ENCODE data around the gene MYO1G. TPM values are rescaled to one million over a fixed set of nuclear protein-coding genes. Genes with fewer than 3 reads are reported as not detected.
A peak's percentile ranks its signal among the peaks of the same experiment; 100 is the strongest.

The MYO1G gene
- total RNA-seq, 2 experiments from 2014 or later: 391 to 406 TPM

- DNase-seq: no peak
- Mint-ChIP-seq H3K4me1 (ENCODE audit: low read depth) (peaks cover 17% of the 10 kb centered on the region), H3K36me3 (ENCODE audit: low read depth) (peaks cover 70% of the 10 kb centered on the region), H3K27ac (peak overlapping the region; percentile 18), H3K27me3 (ENCODE audit: low read depth) (no peaks in the 10 kb centered on the region), H3K4me3 (no peak overlapping the region), H3K9me3 (no peaks in the 10 kb centered on the region)
- CTCF ChIA-PET: interaction anchor here (2.6 kb wide), 1 partner anchor 167 kb away, joined by 9 read pairs; no protein-coding TSS in a partner anchor
- intact Hi-C loops (cut with micrococcal nuclease): no loop called here
Observed at GRCh38 chr7:44969049-44969700, 9.6 kb downstream of the MYO1G start.

- Mint-ChIP-seq H3K27ac (peak overlapping the region; percentile 11), H3K4me1 (ENCODE audit: low read depth) (peaks cover 10% of the 10 kb centered on the region), H3K9me3 (no peaks in the 10 kb centered on the region), H3K27me3 (ENCODE audit: low read depth) (no peaks in the 10 kb centered on the region), H3K36me3 (ENCODE audit: low read depth) (peaks cover 68% of the 10 kb centered on the region), H3K4me3 (no peak overlapping the region)
- no peak for DNase-seq
- CTCF ChIA-PET: no interaction called here
- intact Hi-C loops (cut with micrococcal nuclease): no loop called here
Observed at GRCh38 chr7:44967571-44968446, 11.0 kb downstream of the MYO1G start.

- DNase-seq: no peak
- Mint-ChIP-seq H3K4me1 (ENCODE audit: low read depth) (peaks cover 6% of the 10 kb centered on the region), H3K27ac (peak overlapping the region; percentile 50), H3K27me3 (ENCODE audit: low read depth) (no peaks in the 10 kb centered on the region), H3K36me3 (ENCODE audit: low read depth) (peaks cover 59% of the 10 kb centered on the region), H3K4me3 (no peak overlapping the region), H3K9me3 (no peaks in the 10 kb centered on the region)
- CTCF ChIA-PET: no interaction called here
- intact Hi-C loops (cut with micrococcal nuclease): no loop called here
Observed at GRCh38 chr7:44966731-44967538, 11.9 kb downstream of the MYO1G start.

- CTCF ChIA-PET: interaction anchor here (0.8 to 1.5 kb wide), 2 partner anchors 8 to 25 kb away, joined by 3 to 8 read pairs; no protein-coding TSS in a partner anchor
- no peak overlapping the region for H3K4me3 Mint-ChIP-seq
- no peaks in the 10 kb centered on the region for H3K27me3 Mint-ChIP-seq (ENCODE audit: low read depth)
- intact Hi-C loops (cut with micrococcal nuclease): no loop called here
- peak; percentile 21 for DNase-seq
- no peaks in the 10 kb centered on the region for H3K9me3 Mint-ChIP-seq
- peak overlapping the region; percentile 39 for H3K27ac Mint-ChIP-seq
- peaks cover 55% of the 10 kb centered on the region for H3K36me3 Mint-ChIP-seq (ENCODE audit: low read depth)
- H3K4me1 Mint-ChIP-seq (ENCODE audit: low read depth): peaks cover 3% of the 10 kb centered on the region
Observed at GRCh38 chr7:44965937-44966730, 12.7 kb downstream of the MYO1G start.

- CTCF ChIA-PET: interaction anchor here (0.8 to 1.5 kb wide), 3 partner anchors 9 to 172 kb away, joined by 3 to 8 read pairs (median 4); no protein-coding TSS in a partner anchor
- Mint-ChIP-seq H3K27ac (peak overlapping the region; percentile 39), H3K4me1 (ENCODE audit: low read depth) (peaks cover 5% of the 10 kb centered on the region), H3K4me3 (no peak overlapping the region), H3K36me3 (ENCODE audit: low read depth) (peaks cover 54% of the 10 kb centered on the region), H3K27me3 (ENCODE audit: low read depth) (no peaks in the 10 kb centered on the region), H3K9me3 (no peaks in the 10 kb centered on the region)
- DNase-seq: peak; percentile 20
- intact Hi-C loops (cut with micrococcal nuclease): no loop called here
Observed at GRCh38 chr7:44965441-44965903, 13.3 kb downstream of the MYO1G start.

- Mint-ChIP-seq H3K27me3 (ENCODE audit: low read depth) (no peaks in the 10 kb centered on the region), H3K9me3 (no peaks in the 10 kb centered on the region), H3K4me3 (no peak overlapping the region), H3K36me3 (ENCODE audit: low read depth) (peaks cover 54% of the 10 kb centered on the region), H3K4me1 (ENCODE audit: low read depth) (peaks cover 10% of the 10 kb centered on the region), H3K27ac (peak overlapping the region; percentile 39)
- peak; percentile 15 for DNase-seq
- intact Hi-C loops (cut with micrococcal nuclease): no loop called here
- CTCF ChIA-PET: interaction anchor here (0.7 to 1.5 kb wide), 5 partner anchors 8 to 173 kb away, joined by 3 to 8 read pairs (median 4); no protein-coding TSS in a partner anchor
Observed at GRCh38 chr7:44964831-44965440, 13.9 kb downstream of the MYO1G start.

- H3K4me3 Mint-ChIP-seq: no peak overlapping the region
- peaks cover 15% of the 10 kb centered on the region for H3K4me1 Mint-ChIP-seq (ENCODE audit: low read depth)
- intact Hi-C loops (cut with micrococcal nuclease): no loop called here
- H3K27ac Mint-ChIP-seq: no peak overlapping the region
- H3K36me3 Mint-ChIP-seq (ENCODE audit: low read depth): peaks cover 53% of the 10 kb centered on the region
- H3K27me3 Mint-ChIP-seq (ENCODE audit: low read depth): no peaks in the 10 kb centered on the region
- CTCF ChIA-PET: interaction anchor here (0.7 to 1.3 kb wide), 4 partner anchors 8 to 173 kb away, joined by 3 to 6 read pairs (median 4); no protein-coding TSS in a partner anchor
- H3K9me3 Mint-ChIP-seq: no peaks in the 10 kb centered on the region
- DNase-seq: peak; percentile 39
Observed at GRCh38 chr7:44964384-44964830, 14.4 kb downstream of the MYO1G start.

- intact Hi-C loops (cut with micrococcal nuclease): no loop called here
- no peak overlapping the region for H3K27ac Mint-ChIP-seq
Observed at GRCh38 chr7:44963364-44964290, 15.2 kb downstream of the MYO1G start.

GRCh38 chr7:44962483-44963251 lies 16.1 kb downstream of the MYO1G start:
- H3K9me3 Mint-ChIP-seq: no peaks in the 10 kb centered on the region
- H3K4me1 Mint-ChIP-seq (ENCODE audit: low read depth): peaks cover 20% of the 10 kb centered on the region
- H3K4me3 Mint-ChIP-seq: no peak overlapping the region
- no peaks in the 10 kb centered on the region for H3K27me3 Mint-ChIP-seq (ENCODE audit: low read depth)
- peaks cover 37% of the 10 kb centered on the region for H3K36me3 Mint-ChIP-seq (ENCODE audit: low read depth)
- H3K27ac Mint-ChIP-seq: no peak overlapping the region
- CTCF ChIA-PET: interaction anchor here (1.3 to 3.0 kb wide), 2 partner anchors 11 to 12 kb away, joined by 5 to 17 read pairs; no protein-coding TSS in a partner anchor
- no peak for DNase-seq
- intact Hi-C loops (cut with micrococcal nuclease): no loop called here

More at GRCh38 chr7:44963364-44964290, 15.2 kb downstream of the MYO1G start:
- Mint-ChIP-seq H3K9me3 (no peaks in the 10 kb centered on the region), H3K27me3 (ENCODE audit: low read depth) (no peaks in the 10 kb centered on the region), H3K36me3 (ENCODE audit: low read depth) (peaks cover 47% of the 10 kb centered on the region), H3K4me1 (ENCODE audit: low read depth) (peaks cover 22% of the 10 kb centered on the region), H3K4me3 (no peak overlapping the region)
- CTCF ChIA-PET: interaction anchor here (1.3 kb wide), 2 partner anchors 9 to 11 kb away, joined by 5 to 6 read pairs; no protein-coding TSS in a partner anchor
- peak; percentile 17 for DNase-seq

Data from activated naive CD4-positive, alpha-beta T cell treated with anti-CD3 and anti-CD28 coated beads for 36 hours (primary cell).